H1 (cell line): ENCODE measurements around the gene KCNN1.

Experiments used
- EP300 ChIP-seq, 2 experiments: IDR thresholded peaks; 1 replicate in 1 of 2; 2 replicates in 1 of 2; pipeline ENCODE4 v1.6.1; 2011 to 2012; ENCODE audit warnings: low read depth in 2 of 2, low read length in 2 of 2, mild to moderate bottlenecking in 2 of 2, borderline replicate concordance in 1 of 2, inconsistent platforms in 1 of 2, moderate library complexity in 1 of 2
- EZH2 ChIP-seq: fragments of 200-600 bp; sonication (generic); IDR thresholded peaks from 2 replicates; pipeline ENCODE4 v1.7.1; 2012; ENCODE audit warnings: low read depth, mild to moderate bottlenecking, moderate library complexity, low read length, inconsistent platforms; ENCODE audit not compliant: severe bottlenecking
- HDAC6 ChIP-seq: IDR thresholded peaks from one replicate; pipeline ENCODE4 v1.7.1; 2012; ENCODE audit warnings: low read depth, mild to moderate bottlenecking, inconsistent platforms, low read length, moderate library complexity
- MAFK ChIP-seq: IDR thresholded peaks from 2 replicates; pipeline ENCODE4 v1.6.1; 2012; ENCODE audit warnings: low read depth, mild to moderate bottlenecking, improper control_type of control experiment, low read length
- MAX ChIP-seq: IDR thresholded peaks from 2 replicates; pipeline ENCODE4 v1.6.1; 2012; ENCODE audit warnings: inconsistent platforms
- SP1 ChIP-seq: IDR thresholded peaks from 2 replicates; pipeline ENCODE4 v1.6.1; 2011; ENCODE audit warnings: low read depth, low read length

GRCh38 chr19:17946965-17947784 lies 19.7 kb upstream of the KCNN1 start:
- TF ChIP-seq MAX (no peak), MAFK (no peak), HDAC6 (no peak), SP1 (no peak), EZH2 (no peak), EP300 (IDR thresholded peaks at IDR 0.05; ENCODE audit: borderline replicate concordance in 1 of 2, low read depth in 2 of 2, low read length in 2 of 2) (no peak)
